Testis (tissue), 3 donors: ENCODE results near the gene UMOD. TPM values are rescaled to one million over a fixed set of nuclear protein-coding genes. Genes with fewer than 3 reads are reported as not detected.

Experiments
- DNase-seq: peaks from one replicate; pipeline ENCODE4 v3.0.0-alpha.2; 2019
- H3K27ac ChIP-seq, 2 donors: fragments of 200-600 bp; sonication (generic); one replicate each; pipeline ENCODE4 v1.5.1; 2019
- H3K27me3 ChIP-seq: fragments of 200-600 bp; sonication (generic); one replicate; pipeline ENCODE4 v1.5.1; 2019
- H3K36me3 ChIP-seq: fragments of 200-600 bp; sonication (generic); one replicate; pipeline ENCODE4 v1.5.1; 2017; ENCODE audit warnings: low read depth; ENCODE audit errors: missing control alignments
- H3K4me1 ChIP-seq: fragments of 200-600 bp; sonication (generic); one replicate; pipeline ENCODE4 v1.5.1; 2019
- H3K4me3 ChIP-seq, 2 donors: fragments of 200-600 bp; sonication (generic); one replicate each; pipeline ENCODE4 v1.5.1; 2017 to 2019
- H3K9me3 ChIP-seq: fragments of 200-600 bp; sonication (generic); one replicate; pipeline ENCODE4 v1.5.1; 2017
- POLR2A ChIP-seq: fragments of 450-650 bp; IDR thresholded peaks from one replicate; pipeline ENCODE4 v1.6.1; 2017; ENCODE audit warnings: antibody characterized with exemption, mild to moderate bottlenecking, moderate library complexity
- WGBS, 2 donors: methylation state at CpG; one replicate each; pipeline ENCODE4 v1.1.5; 2018; 5-methylcytosine and 5-hydroxymethylcytosine counted together
- intact Hi-C: fragments of 100-400 bp; cut with DNase I; formaldehyde crosslinking; loops from one replicate; pipeline ENCODE4 v1.15.1; 2023; ENCODE audit warnings: low total_unique reads
- polyA plus RNA-seq: library from polyadenylated mRNA; stranded (reverse); fragments of 350-450 nt; fragmentation: Illumina TruSeq; extraction: RNeasy Lipid Tissue Mini Kit (QIAGEN cat#74804); gene quantifications from one replicate; pipeline ENCODE4 v1.2.3, GENCODE V29; 2014; ENCODE audit warnings: low read depth, low replicate concordance; ENCODE audit not compliant: insufficient read depth
- total RNA-seq, 2 donors: library from RNA; depleted of rRNA; stranded (reverse); fragments of >200 nt; gene quantifications; one replicate each; pipeline ENCODE4 v1.2.3, GENCODE V29; 2016
- TF ChIP-seq, protein P1 (sequence below), 3 experiments: fragments of 450-650 bp in 2 of 3; fragments of 200-600 bp in 1 of 3; sonication (generic) in 1 of 3; IDR thresholded peaks; one replicate each; pipeline ENCODE4 v1.5.1; 2016 to 2019; ENCODE audit warnings: antibody characterized with exemption in 3 of 3, mild to moderate bottlenecking in 2 of 3, moderate library complexity in 1 of 3

Gene UMOD
- total and polyA plus RNA-seq, 3 donors from 2014 or later = 0.43 to 3.8 (median 0.99) TPM

DNA sequence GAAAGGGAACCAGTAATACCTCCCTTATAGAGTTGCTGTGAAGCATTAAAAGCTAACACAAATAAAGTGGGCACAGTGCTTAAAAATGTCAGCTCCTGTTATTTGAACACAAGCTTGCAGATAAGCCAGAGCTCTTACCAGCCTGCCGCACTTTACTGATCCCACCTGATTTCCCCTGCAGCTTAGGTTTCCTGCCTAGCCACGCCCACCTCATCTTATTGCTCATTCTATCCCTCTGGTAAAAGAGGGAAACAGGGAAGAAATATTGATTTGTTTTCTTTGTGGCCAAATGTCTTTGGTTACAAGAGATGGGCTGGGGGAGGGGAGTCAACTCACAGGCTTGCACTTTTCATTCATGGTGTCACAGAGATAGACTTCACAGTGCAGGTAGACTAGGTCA lies 15.6 kb downstream of the UMOD start:
- intact Hi-C loops = no loop called here
- H3K27ac ChIP-seq = no peak overlapping the region
- no peaks in the 10 kb centered on the region for H3K4me1 ChIP-seq
- TF ChIP-seq, protein P1, sequence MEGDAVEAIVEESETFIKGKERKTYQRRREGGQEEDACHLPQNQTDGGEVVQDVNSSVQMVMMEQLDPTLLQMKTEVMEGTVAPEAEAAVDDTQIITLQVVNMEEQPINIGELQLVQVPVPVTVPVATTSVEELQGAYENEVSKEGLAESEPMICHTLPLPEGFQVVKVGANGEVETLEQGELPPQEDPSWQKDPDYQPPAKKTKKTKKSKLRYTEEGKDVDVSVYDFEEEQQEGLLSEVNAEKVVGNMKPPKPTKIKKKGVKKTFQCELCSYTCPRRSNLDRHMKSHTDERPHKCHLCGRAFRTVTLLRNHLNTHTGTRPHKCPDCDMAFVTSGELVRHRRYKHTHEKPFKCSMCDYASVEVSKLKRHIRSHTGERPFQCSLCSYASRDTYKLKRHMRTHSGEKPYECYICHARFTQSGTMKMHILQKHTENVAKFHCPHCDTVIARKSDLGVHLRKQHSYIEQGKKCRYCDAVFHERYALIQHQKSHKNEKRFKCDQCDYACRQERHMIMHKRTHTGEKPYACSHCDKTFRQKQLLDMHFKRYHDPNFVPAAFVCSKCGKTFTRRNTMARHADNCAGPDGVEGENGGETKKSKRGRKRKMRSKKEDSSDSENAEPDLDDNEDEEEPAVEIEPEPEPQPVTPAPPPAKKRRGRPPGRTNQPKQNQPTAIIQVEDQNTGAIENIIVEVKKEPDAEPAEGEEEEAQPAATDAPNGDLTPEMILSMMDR (IDR thresholded peaks at IDR 0.05) = no peak
- TF ChIP-seq POLR2A = no peak
- H3K9me3 ChIP-seq = no peaks in the 10 kb centered on the region
- WGBS, 2 donors = 58 to 70% methylated on average over 2 of the region's 2 CpGs
- H3K4me3 ChIP-seq = no peak overlapping the region
- DNase-seq = no peak
- H3K36me3 ChIP-seq = no peaks in the 10 kb centered on the region
- H3K27me3 ChIP-seq = no peaks in the 10 kb centered on the region

DNA sequence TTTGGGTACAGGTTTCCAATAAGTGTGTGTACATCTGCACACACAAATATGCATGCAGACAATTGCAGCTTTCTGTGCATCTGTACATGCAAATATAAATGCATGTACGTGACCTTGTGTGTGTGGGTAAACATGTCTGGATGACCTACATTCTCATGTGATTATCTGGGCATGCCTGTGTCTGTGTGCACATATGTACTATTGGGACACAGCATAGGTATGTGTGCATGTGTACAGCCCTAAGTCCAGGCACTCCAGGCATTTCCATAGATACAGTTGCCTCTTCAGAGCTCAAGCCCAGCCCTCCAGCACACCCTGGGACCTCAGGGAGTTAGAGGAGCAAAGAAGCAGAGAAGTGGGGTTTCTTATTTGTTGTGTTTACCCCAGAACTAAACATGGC lies 18.1 kb downstream of the UMOD start:
- no peak for DNase-seq
- Histone ChIP-seq H3K27ac (no peak overlapping the region), H3K36me3 (no peaks in the 10 kb centered on the region), H3K27me3 (no peaks in the 10 kb centered on the region), H3K9me3 (no peaks in the 10 kb centered on the region), H3K4me1 (no peaks in the 10 kb centered on the region), H3K4me3 (no peak overlapping the region)
- TF ChIP-seq POLR2A = no peak
- TF ChIP-seq, protein P1 (IDR thresholded peaks at IDR 0.05) = no peak
- intact Hi-C loops = no loop called here
- WGBS, 2 donors = 86 to 92% methylated on average over 1 of the region's 1 CpG

DNA sequence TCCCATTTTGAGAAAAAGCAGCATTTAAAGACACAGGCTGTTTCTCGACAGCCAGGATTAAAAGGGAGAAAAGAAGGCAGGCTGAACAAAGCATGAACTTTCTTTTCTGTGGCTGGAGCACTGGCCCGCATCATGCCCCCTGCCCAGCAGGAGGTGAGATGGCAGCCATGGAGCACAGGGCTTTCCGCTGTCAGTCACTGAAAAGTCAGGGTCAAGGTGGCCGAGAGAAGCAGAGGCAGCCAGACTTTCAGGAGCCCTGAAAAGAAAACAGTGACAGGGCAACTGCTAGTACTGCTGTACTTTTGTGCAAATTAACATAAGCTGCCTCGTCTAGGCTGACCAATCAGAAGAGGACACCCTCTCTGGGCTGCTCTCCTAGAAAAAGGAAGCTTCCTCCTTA lies 19.4 kb downstream of the UMOD start:
- WGBS, 2 donors = 64 to 67% methylated on average over 5 of the region's 5 CpGs
- no peaks in the 10 kb centered on the region for H3K27me3 ChIP-seq
- no peaks in the 10 kb centered on the region for H3K4me1 ChIP-seq
- H3K4me3 ChIP-seq = no peak overlapping the region
- DNase-seq = no peak
- intact Hi-C loops = no loop called here
- TF ChIP-seq, protein P1 (IDR thresholded peaks at IDR 0.05) = no peak
- TF ChIP-seq POLR2A = no peak
- H3K36me3 ChIP-seq = no peaks in the 10 kb centered on the region
- no peaks in the 10 kb centered on the region for H3K9me3 ChIP-seq
- H3K27ac ChIP-seq = no peak overlapping the region

DNA sequence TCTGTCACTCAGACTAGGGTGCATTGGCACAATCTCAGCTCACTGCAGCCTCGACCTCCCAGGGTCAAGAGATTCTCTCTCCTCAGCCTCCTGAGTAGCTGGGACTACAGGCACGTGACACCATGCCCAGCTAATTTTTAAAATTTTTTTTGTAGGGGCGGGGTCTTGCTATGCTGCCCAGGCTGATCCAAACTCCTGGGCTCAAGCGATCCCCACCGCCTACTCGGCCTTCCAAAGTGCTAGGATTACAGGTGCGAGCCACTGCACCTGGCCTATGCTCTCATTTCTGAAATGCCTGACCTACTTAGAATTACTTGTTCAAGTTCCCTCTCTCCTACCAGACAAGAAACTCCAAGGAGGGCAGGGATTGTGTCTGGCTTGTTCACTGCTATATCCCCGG lies 20.1 kb downstream of the UMOD start:
- intact Hi-C loops = no loop called here
- H3K4me1 ChIP-seq = no peaks in the 10 kb centered on the region
- no peak overlapping the region for H3K27ac ChIP-seq
- TF ChIP-seq, protein P1 (IDR thresholded peaks at IDR 0.05) = no peak
- TF ChIP-seq POLR2A = no peak
- no peak overlapping the region for H3K4me3 ChIP-seq
- no peak for DNase-seq
- H3K9me3 ChIP-seq = no peaks in the 10 kb centered on the region
- H3K27me3 ChIP-seq = no peaks in the 10 kb centered on the region
- 91 to 93% methylated on average over 8 of the region's 8 CpGs for WGBS, 2 donors
- H3K36me3 ChIP-seq = no peaks in the 10 kb centered on the region

DNA sequence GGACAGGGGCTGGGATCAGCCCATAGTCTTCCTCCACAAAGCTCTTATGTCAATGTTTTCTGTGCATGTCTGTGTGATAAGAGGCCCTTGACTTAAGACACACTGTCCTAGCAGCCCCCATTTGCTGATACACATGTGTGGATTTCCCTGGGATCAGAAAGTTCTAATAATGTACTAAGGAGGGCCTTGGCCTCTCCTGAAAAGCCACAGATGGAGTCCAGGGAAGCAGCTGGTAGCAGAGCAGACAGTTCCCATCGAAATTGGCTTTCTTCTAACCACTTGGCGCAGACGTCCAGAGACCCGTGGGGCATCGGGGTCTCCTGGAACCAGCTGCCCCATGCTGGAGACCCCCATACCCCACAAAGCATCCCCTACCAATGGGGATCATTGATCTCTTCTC lies 20.9 kb downstream of the UMOD start:
- intact Hi-C loops = no loop called here
- no peak overlapping the region for H3K4me3 ChIP-seq
- 76 to 83% methylated on average over 5 of the region's 5 CpGs for WGBS, 2 donors
- H3K9me3 ChIP-seq = no peaks in the 10 kb centered on the region
- H3K36me3 ChIP-seq = no peaks in the 10 kb centered on the region
- no peaks in the 10 kb centered on the region for H3K27me3 ChIP-seq
- no peak overlapping the region for H3K27ac ChIP-seq
- no peaks in the 10 kb centered on the region for H3K4me1 ChIP-seq
- TF ChIP-seq, protein P1 (IDR thresholded peaks at IDR 0.05) = no peak
- no peak for TF ChIP-seq POLR2A
- DNase-seq = no peak
